ENCODE measurements around the gene FAM227A.

DNA sequence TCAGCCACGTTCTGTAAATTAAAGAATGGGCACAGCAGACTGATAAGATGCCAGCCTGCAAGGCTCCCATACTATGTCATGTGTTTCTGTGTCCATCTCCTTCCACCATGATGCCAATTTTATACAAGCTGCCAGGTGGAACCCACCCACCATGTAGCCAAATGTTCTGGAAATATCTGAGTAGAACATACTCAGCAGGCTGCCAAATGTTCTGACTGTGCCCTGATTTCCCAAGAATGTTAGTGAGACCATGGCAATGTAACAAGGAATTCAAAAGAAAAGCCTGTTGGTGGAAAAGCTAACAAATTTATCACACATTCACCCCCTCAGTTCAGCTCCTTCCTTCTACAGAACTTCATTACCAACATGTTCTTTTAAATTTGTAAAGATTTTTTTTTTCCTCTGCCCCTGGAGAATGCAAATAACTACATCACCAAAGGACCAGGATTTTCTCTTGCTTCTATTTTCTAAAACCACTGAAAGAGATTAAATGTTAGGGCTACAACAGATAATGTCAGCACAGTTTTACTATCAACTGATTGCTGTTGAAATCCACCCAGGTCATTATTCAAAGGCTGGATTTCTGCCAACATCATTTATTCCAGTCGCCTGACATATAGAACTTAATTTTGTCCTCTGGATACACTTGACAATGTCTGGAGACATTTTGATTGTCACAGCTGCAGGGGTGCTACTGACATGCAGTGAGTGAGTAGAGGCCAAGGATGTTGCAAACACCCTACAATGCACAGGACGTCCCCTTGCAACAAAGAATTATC is 89.3 kb downstream of the FAM227A start:
- TF ChIP-seq CTCF (IDR thresholded peaks at IDR 0.05) = no peak
- TF ChIP-seq POLR2A (IDR thresholded peaks at IDR 0.05) = no peak
